A549 (cell line): ENCODE measurements around the gene GLB1L. TPM values are rescaled to one million over a fixed set of nuclear protein-coding genes. Genes with fewer than 3 reads are reported as not detected.
A peak's percentile ranks its signal among the peaks of the same experiment; 100 is the strongest.

ENCODE experiments used
- ATAC-seq, 2 experiments: fragments of 200-7000 bp in 1 of 2; fragments of >200 bp in 1 of 2; cut with Nextera tagmentation in 1 of 2; cut with Tn5 transposase in 1 of 2; 3 replicates each; pipeline versions ENCODE4 v1.8.0 to v1.9.1; 2018 to 2020; ENCODE audit warnings: mild to moderate bottlenecking in 1 of 2, moderate library complexity in 1 of 2
- CTCF ChIA-PET: fragments of 300-600 bp; sonication (Branson Sonifier 250); formaldehyde crosslinking; extraction: SDS; loops from one replicate; lab custom pipeline; 2021; ENCODE audit warnings: antibody characterized with exemption, inconsistent platforms; lab: Yijun Ruan, JAX
- POLR2A ChIA-PET: fragments of 350-600 bp; formaldehyde crosslinking; extraction: SDS; loops from one replicate; lab custom pipeline; 2021; ENCODE audit warnings: antibody characterized with exemption, inconsistent platforms; lab: Yijun Ruan, JAX
- DNase-seq, 2 experiments: peaks; one replicate each; pipeline versions ENCODE4 v3.0.0 to v3.0.0-alpha.2; 2011 to 2016; ENCODE audit warnings: low read depth in 1 of 2, low spot score in 1 of 2
- FAIRE-seq: peaks from 2 replicates; lab custom pipeline; 2011; peaks lifted over from hg19 to GRCh38; lab: Jason Lieb, UNC
- H3K27ac ChIP-seq, 2 experiments: fragments of >200 bp; sonication (Bioruptor Twin); formaldehyde crosslinking; 3 replicates each; pipeline ENCODE4 v1.5.1; 2016 to 2017
- H3K4me1 ChIP-seq: fragments of >200 bp; sonication (Bioruptor Twin); formaldehyde crosslinking; 3 replicates; pipeline ENCODE4 v1.6.1; 2016
- H3K4me2 ChIP-seq: fragments of >200 bp; sonication (Bioruptor Twin); formaldehyde crosslinking; 3 replicates; pipeline ENCODE4 v1.6.1; 2016
- H3K4me3 ChIP-seq: fragments of >200 bp; sonication (Bioruptor Twin); formaldehyde crosslinking; 3 replicates; pipeline ENCODE4 v1.5.1; 2016
- H3K9me3 ChIP-seq: fragments of >200 bp; sonication (Bioruptor Twin); formaldehyde crosslinking; 3 replicates; pipeline ENCODE4 v1.6.1; 2016
- CHD2 ChIP-seq: fragments of 150-350 bp; IDR thresholded peaks from 2 replicates; pipeline ENCODE4 v1.6.1; 2014; ENCODE audit warnings: low read length; ENCODE audit not compliant: partially characterized antibody
- CHD4 ChIP-seq: fragments of 200-600 bp; sonication (generic); IDR thresholded peaks from 2 replicates; pipeline ENCODE4 v1.6.1; 2016; ENCODE audit warnings: antibody characterized with exemption, mild to moderate bottlenecking, borderline replicate concordance
- EP300 ChIP-seq, 2 experiments: fragments of >200 bp; sonication (Bioruptor Twin); formaldehyde crosslinking; IDR thresholded peaks; 2 replicates in 1 of 2; 3 replicates in 1 of 2; pipeline ENCODE4 v1.6.1; 2016 to 2017
- FOXS1 ChIP-seq: fragments of 250-450 bp; sonication (Bioruptor Pico); IDR thresholded peaks from 2 replicates; pipeline ENCODE4 v1.5.0; 2020; ENCODE audit warnings: mild to moderate bottlenecking, moderate library complexity
- HES2 ChIP-seq: fragments of >200 bp; sonication (Bioruptor Twin); formaldehyde crosslinking; IDR thresholded peaks from 2 replicates; pipeline ENCODE4 v1.6.1; 2016
- JUN ChIP-seq, 2 experiments: fragments of >200 bp; sonication (Bioruptor Twin); formaldehyde crosslinking; IDR thresholded peaks; 2 replicates in 1 of 2; 3 replicates in 1 of 2; pipeline ENCODE4 v1.6.1; 2016 to 2017
- KDM1A ChIP-seq: fragments of 200-600 bp; sonication (generic); IDR thresholded peaks from 2 replicates; pipeline ENCODE4 v1.6.1; 2016; ENCODE audit warnings: low read depth, mild to moderate bottlenecking
- NFE2L2 ChIP-seq: fragments of 150-350 bp; conservative IDR thresholded peaks from 2 replicates; pipeline ENCODE4 v1.6.1; 2014; ENCODE audit warnings: low read length
- RAD21 ChIP-seq, 2 experiments: fragments of >200 bp in 1 of 2; sonication (Bioruptor Twin) in 1 of 2; formaldehyde crosslinking in 1 of 2; IDR thresholded peaks in 1 of 2; conservative IDR thresholded peaks in 1 of 2; 2 replicates in 1 of 2; 3 replicates in 1 of 2; pipeline ENCODE4 v1.6.1; 2012 to 2018; ENCODE audit warnings: inconsistent platforms in 1 of 2
- RCOR1 ChIP-seq: fragments of 150-350 bp; IDR thresholded peaks from 2 replicates; pipeline ENCODE4 v1.6.1; 2014; ENCODE audit warnings: antibody characterized with exemption, low read length, low read depth
- REST ChIP-seq: fragments of 200-600 bp; sonication (generic); IDR thresholded peaks from 2 replicates; pipeline ENCODE4 v1.6.1; 2016; ENCODE audit warnings: antibody characterized with exemption, mild to moderate bottlenecking, moderate library complexity
- RFX5 ChIP-seq: fragments of 450-650 bp; IDR thresholded peaks from 2 replicates; pipeline ENCODE4 v1.7.1; 2014; ENCODE audit warnings: antibody characterized with exemption, mild to moderate bottlenecking, moderate library complexity
- RNF2 ChIP-seq: fragments of 200-600 bp; sonication (generic); IDR thresholded peaks from 2 replicates; pipeline ENCODE4 v1.6.1; 2016; ENCODE audit warnings: low read depth, mild to moderate bottlenecking, antibody characterized with exemption, moderate library complexity, borderline replicate concordance
- USF2 ChIP-seq: fragments of 450-650 bp; IDR thresholded peaks from 2 replicates; pipeline ENCODE4 v1.6.1; 2014; ENCODE audit warnings: antibody characterized with exemption
- ZC3H11A ChIP-seq: fragments of 450-650 bp; IDR thresholded peaks from 2 replicates; pipeline ENCODE4 v1.6.1; 2014; ENCODE audit warnings: antibody characterized with exemption, mild to moderate bottlenecking
- WGBS: methylation state at CpG from one replicate; pipeline ENCODE4 v1.1.6; 2017; ENCODE audit errors: missing lambda C conversion rate; 5-methylcytosine and 5-hydroxymethylcytosine counted together
- polyA plus RNA-seq, 4 experiments: library from polyadenylated mRNA; depleted of rRNA in 3 of 4; stranded (reverse); fragments of >200 nt; fragmentation: RNase III in 1 of 4; extraction: RNeasy Plus Mini Kit Qiagen cat#74134 plus additional on column Dnase treatment in 1 of 4; gene quantifications; 2 replicates in 3 of 4; 3 replicates in 1 of 4; pipeline ENCODE4 v1.2.3, GENCODE V29; 2011 to 2017

Gene GLB1L
- polyA plus RNA-seq, 2 of the 4 experiments (the other 2 are of a cell fraction): 5.9 to 8.7 TPM

GRCh38 chr2:219216535-219216915 is 28.7 kb downstream of the GLB1L start (continued):
- no peak for TF ChIP-seq RCOR1
- no peak for TF ChIP-seq NFE2L2
- no peak for TF ChIP-seq RAD21 (conservative IDR thresholded peaks at IDR 0.05 in 1 of 2, IDR thresholded peaks at IDR 0.05 in 1 of 2)
- TF ChIP-seq CHD4: no peak
- TF ChIP-seq RNF2: no peak
- no peak for TF ChIP-seq EP300 (IDR thresholded peaks at IDR 0.05)

- peaks cover 30% of the 10 kb centered on the region for H3K4me1 ChIP-seq
- ATAC-seq (no peak), FAIRE-seq (no peak), DNase-seq (no peak)
- no peak overlapping the region for H3K4me3 ChIP-seq
- H3K27ac ChIP-seq: peak overlapping the region; percentile 92 to 95; a peak in 5 of 6 replicates
- WGBS: 94% methylated on average over 27 of the region's 27 CpGs
- TF ChIP-seq USF2: no peak
- 0 out of 5 replicates have a peak, but pooled peaks of 1 of the 2 experiments have one; percentile 32 for TF ChIP-seq JUN (IDR thresholded peaks at IDR 0.05)
- no peaks in the 10 kb centered on the region for H3K9me3 ChIP-seq
- ChIA-PET CTCF (interaction anchor here (0.8 to 8.6 kb wide), 10 partner anchors 8 to 78 kb away, joined by 3 to 79 read pairs (median 6); partner anchors contain the start of genes ANKZF1, ATG9A and DNAJB2), POLR2A (interaction anchor here (0.8 to 3.8 kb wide), 2 partner anchors 10 to 58 kb away, joined by 3 to 19 read pairs; no protein-coding TSS in a partner anchor)
- H3K4me2 ChIP-seq: peak overlapping the region; percentile 93
Measured at GRCh38 chr2:219215871-219216534, 29.2 kb downstream of the GLB1L start.

- Histone ChIP-seq H3K9me3 (no peaks in the 10 kb centered on the region), H3K4me3 (no peak overlapping the region), H3K4me2 (no peak overlapping the region), H3K4me1 (peaks cover 30% of the 10 kb centered on the region), H3K27ac (no peak overlapping the region)
- DNase-seq (no peak), FAIRE-seq (no peak), ATAC-seq (no peak)
- TF ChIP-seq HES2: no peak
- TF ChIP-seq RFX5: no peak
- TF ChIP-seq FOXS1 (CRISPR knock-in tag): no peak
- no peak for TF ChIP-seq ZC3H11A
- TF ChIP-seq USF2: no peak
- TF ChIP-seq CHD2: no peak
- no peak for TF ChIP-seq REST
- no peak for TF ChIP-seq CHD4
- TF ChIP-seq KDM1A: no peak
- WGBS: 100% methylated on average over 6 of the region's 6 CpGs
- POLR2A ChIA-PET: no interaction called here
- CTCF ChIA-PET: interaction anchor here (1.3 to 8.6 kb wide), 2 partner anchors 21 to 78 kb away, joined by 4 to 56 read pairs; no protein-coding TSS in a partner anchor
Measured at GRCh38 chr2:219214786-219215185, 30.5 kb downstream of the GLB1L start.
